Thyroid gland (tissue), 4 donors: ENCODE data around the gene ORM1. TPM values are rescaled to one million over a fixed set of nuclear protein-coding genes. Genes with fewer than 3 reads are reported as not detected.

ENCODE experiments used
- DNase-seq, 2 donors: peaks; one replicate each; pipeline ENCODE4 v3.0.0-alpha.2; 2019
- H3K27ac ChIP-seq, 3 donors: fragments of 200-600 bp; sonication (generic); 1 replicate in 2 of 3; 2 replicates in 1 of 3; pipeline ENCODE4 v1.5.1; 2016 to 2019; ENCODE audit warnings: mild to moderate bottlenecking in 1 of 3, moderate library complexity in 1 of 3
- H3K27me3 ChIP-seq: fragments of 200-600 bp; sonication (generic); one replicate; pipeline ENCODE4 v1.5.1; 2019
- H3K36me3 ChIP-seq, 2 donors: fragments of 200-600 bp; sonication (generic); one replicate each; pipeline ENCODE4 v1.5.1; 2016 to 2019
- H3K4me1 ChIP-seq, 2 donors: fragments of 200-600 bp; sonication (generic); one replicate each; pipeline ENCODE4 v1.5.1; 2017 to 2019
- H3K4me3 ChIP-seq, 3 donors: fragments of 200-600 bp; sonication (generic); replicated peaks in 1 of 3; 1 replicate in 2 of 3; 2 replicates in 1 of 3; pipeline ENCODE4 v1.5.1; 2016; ENCODE audit warnings: mild to moderate bottlenecking in 1 of 3
- H3K9me3 ChIP-seq: fragments of 200-600 bp; sonication (generic); one replicate; pipeline ENCODE4 v1.5.1; 2017
- CTCF ChIP-seq, 6 experiments: fragments of 200-600 bp in 3 of 6; fragments of 450-650 bp in 3 of 6; sonication (generic) in 3 of 6; IDR thresholded peaks; one replicate each; pipeline ENCODE4 v1.5.1; 2016 to 2019; ENCODE audit warnings: antibody characterized with exemption in 6 of 6, mild to moderate bottlenecking in 2 of 6, inconsistent platforms in 1 of 6, moderate library complexity in 1 of 6
- POLR2A ChIP-seq, 2 donors: fragments of 450-650 bp; IDR thresholded peaks; one replicate each; pipeline ENCODE4 v1.6.1; 2017; ENCODE audit warnings: antibody characterized with exemption in 2 of 2, mild to moderate bottlenecking in 2 of 2, moderate library complexity in 1 of 2
- WGBS, 2 donors: methylation state at CpG; one replicate each; pipeline ENCODE4 v1.1.5; 2017; 5-methylcytosine and 5-hydroxymethylcytosine counted together
- intact Hi-C: fragments of 100-400 bp; cut with DNase I; formaldehyde crosslinking; loops from one replicate; pipeline ENCODE4 v1.15.1; 2023
- total RNA-seq, 4 donors: library from RNA; depleted of rRNA; stranded (reverse); fragments of >200 nt; gene quantifications; one replicate each; pipeline ENCODE4 v1.2.3, GENCODE V29; 2016

ORM1 gene
- total RNA-seq, 4 donors from 2014 or later = not detected

- no peak overlapping the region for H3K4me3 ChIP-seq
- WGBS, 2 donors = 91 to 95% methylated on average over 9 of the region's 9 CpGs
- TF ChIP-seq POLR2A (IDR thresholded peaks at IDR 0.05) (no peak), CTCF (IDR thresholded peaks at IDR 0.05) (no peak)
- peaks cover 7 to 14% of the 10 kb centered on the region in 2 donors for H3K4me1 ChIP-seq
- DNase-seq = no peak
- no peaks in the 10 kb centered on the region for H3K27me3 ChIP-seq
- H3K36me3 ChIP-seq = peaks cover 13 to 16% of the 10 kb centered on the region in 2 donors
- no peak overlapping the region for H3K27ac ChIP-seq
- intact Hi-C loops = no loop called here
- no peaks in the 10 kb centered on the region for H3K9me3 ChIP-seq
Observed at GRCh38 chr9:114375386-114376175, 52.7 kb downstream of the ORM1 start.

Other genes starting within 250 kb of the ORM1 start
- 1 to 10 TPM in 2 of 4 donors, under 1 TPM in 1, not detected in 1; 0.83 to 4.2 (median 2.1) TPM for gene AMBP, start 244.8 kb upstream of the ORM1 start, total RNA-seq
- 10 to 100 TPM; 13.4 to 56.0 (median 31.7) TPM for gene KIF12, start 223.8 kb upstream of the ORM1 start, total RNA-seq
- 10 to 100 TPM in 2 of 4 donors, 1 to 10 TPM in 2; 6.7 to 32.5 (median 10.6) TPM for gene COL27A1, start 167.6 kb upstream of the ORM1 start, total RNA-seq
- not detected for gene ORM2, start 6.8 kb downstream of the ORM1 start, total RNA-seq
- gene AKNA, start 64.9 kb downstream of the ORM1 start, total RNA-seq = 10 to 100 TPM; 10.0 to 17.0 (median 12.5) TPM
- gene WHRN, start 182.4 kb downstream of the ORM1 start, total RNA-seq = 10 to 100 TPM in 2 of 4 donors, 1 to 10 TPM in 2; 7.4 to 13.0 (median 10.9) TPM